ENCODE data around the gene ALDH3B1. TPM values are rescaled to one million over a fixed set of nuclear protein-coding genes. Genes with fewer than 3 reads are reported as not detected.

The ALDH3B1 gene
- total and polyA plus RNA-seq, 5 donors from 2014 or later, result not detected

DNA sequence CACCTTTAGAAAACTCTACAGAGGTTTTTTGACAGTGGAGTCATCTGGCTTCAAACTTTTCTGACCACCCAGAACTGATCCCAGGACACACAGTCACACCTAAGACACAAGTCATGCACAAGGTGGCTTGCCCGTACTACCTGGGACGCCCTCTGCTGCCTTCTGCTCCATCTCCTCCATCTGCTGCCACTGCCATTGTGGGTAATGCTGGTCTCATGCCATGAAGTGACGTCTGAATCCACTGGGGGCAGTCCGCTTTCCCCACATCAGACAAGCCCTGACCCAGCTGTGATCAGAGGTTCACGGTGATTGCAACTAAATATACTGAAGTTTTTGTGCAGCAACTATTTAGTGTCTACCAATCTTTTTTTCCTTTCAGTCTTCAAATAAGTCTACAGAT, 14.9 kb downstream of the ALDH3B1 start:
- peaks cover 0 to 8% (median 0%) of the 10 kb centered on the region in 7 donors for H3K9me3 Mint-ChIP-seq
- ATAC-seq (ENCODE audit: low read depth in 2 of 2), result no peak

DNA sequence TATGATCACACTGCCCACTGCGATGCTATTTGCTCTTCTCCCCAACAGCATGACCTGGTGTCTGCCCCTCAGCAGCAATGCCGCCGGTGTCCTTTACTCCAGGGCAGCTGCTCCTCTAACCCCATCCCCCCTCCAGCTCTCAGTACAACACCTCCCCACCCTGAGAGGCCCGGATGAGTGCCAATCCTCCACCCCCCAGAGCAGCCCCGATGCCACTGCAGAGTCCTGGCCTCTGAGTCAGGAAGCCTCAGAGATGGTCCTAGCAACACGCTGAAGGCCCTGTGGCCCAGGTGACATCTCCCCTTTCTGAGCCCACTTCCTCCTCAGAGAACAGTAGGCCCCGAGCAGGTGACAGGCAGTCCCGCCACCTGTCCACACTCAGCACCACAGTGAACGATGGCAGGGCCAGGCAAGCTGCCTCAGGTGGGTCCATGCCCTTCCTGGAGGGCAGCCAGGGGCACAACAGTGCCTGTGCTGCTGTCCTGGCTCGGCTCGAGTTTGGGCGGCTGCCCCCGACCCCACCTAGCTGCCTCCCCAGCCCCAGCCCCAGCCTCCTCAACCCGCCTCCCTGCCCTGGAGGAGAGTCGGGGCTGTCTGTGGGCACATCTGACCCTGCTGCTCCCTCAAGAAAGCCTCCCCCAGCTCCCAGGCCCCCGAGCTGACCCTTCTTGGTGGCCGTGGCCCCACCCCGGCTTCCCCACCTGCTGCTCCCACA, 16.4 kb downstream of the ALDH3B1 start:
- peaks cover 15% of the 10 kb centered on the region for H3K4me1 ChIP-seq (ENCODE audit: control insufficient read depth, insufficient read depth, low read length, poor library complexity, severe bottlenecking)
- peak overlapping the region in 2 of 4 donors; percentile 10 to 12 for H3K4me3 Mint-ChIP-seq
- peaks cover 0 to 2% of the 10 kb centered on the region in 2 experiments for H3K9me3 ChIP-seq (ENCODE audit: control insufficient read depth in 2 of 2, low read length in 2 of 2)
- H3K36me3 Mint-ChIP-seq, result peaks cover 7% of the 10 kb centered on the region
- no peak overlapping the region for H3K27ac ChIP-seq (ENCODE audit: insufficient read depth, low read length, poor library complexity, severe bottlenecking)
- no peak for DNase-seq
- H3K4me3 ChIP-seq (ENCODE audit: low read depth, low read length), result no peak overlapping the region
- peaks cover 6% of the 10 kb centered on the region for H3K27me3 Mint-ChIP-seq
- H3K4me1 Mint-ChIP-seq, result peaks cover 0 to 22% (median 8%) of the 10 kb centered on the region in 4 donors
- no peak overlapping the region for H3K27ac Mint-ChIP-seq
- no peak for ATAC-seq (ENCODE audit: low read depth in 2 of 2)
- H3K27me3 ChIP-seq (ENCODE audit: control insufficient read depth, insufficient read depth, low read length), result no peaks in the 10 kb centered on the region
- no peaks in the 10 kb centered on the region for H3K36me3 ChIP-seq (ENCODE audit: control insufficient read depth, insufficient read depth, low read length)
- H3K9me3 Mint-ChIP-seq, result peaks cover 0 to 8% (median 0%) of the 10 kb centered on the region in 7 donors

More for the DNA sequence above, 14.9 kb downstream of the ALDH3B1 start:
- H3K9me3 ChIP-seq (ENCODE audit: control insufficient read depth in 2 of 2, low read length in 2 of 2), result peaks cover 0 to 2% of the 10 kb centered on the region in 2 experiments
- peak in 1 of 3 donors; percentile 43 for DNase-seq
- peaks cover 6% of the 10 kb centered on the region for H3K36me3 Mint-ChIP-seq
- H3K27ac ChIP-seq (ENCODE audit: insufficient read depth, low read length, poor library complexity, severe bottlenecking), result no peak overlapping the region
- no peak overlapping the region for H3K4me3 Mint-ChIP-seq
- no peak overlapping the region for H3K4me3 ChIP-seq (ENCODE audit: low read depth, low read length)
- no peaks in the 10 kb centered on the region for H3K36me3 ChIP-seq (ENCODE audit: control insufficient read depth, insufficient read depth, low read length)
- peaks cover 0 to 7% (median 2%) of the 10 kb centered on the region in 4 donors for H3K4me1 Mint-ChIP-seq
- no peak overlapping the region for H3K27ac Mint-ChIP-seq
- peaks cover under 1% of the 10 kb centered on the region for H3K27me3 Mint-ChIP-seq
- no peaks in the 10 kb centered on the region for H3K27me3 ChIP-seq (ENCODE audit: control insufficient read depth, insufficient read depth, low read length)
- H3K4me1 ChIP-seq (ENCODE audit: control insufficient read depth, insufficient read depth, low read length, poor library complexity, severe bottlenecking), result peaks cover 5% of the 10 kb centered on the region

DNA sequence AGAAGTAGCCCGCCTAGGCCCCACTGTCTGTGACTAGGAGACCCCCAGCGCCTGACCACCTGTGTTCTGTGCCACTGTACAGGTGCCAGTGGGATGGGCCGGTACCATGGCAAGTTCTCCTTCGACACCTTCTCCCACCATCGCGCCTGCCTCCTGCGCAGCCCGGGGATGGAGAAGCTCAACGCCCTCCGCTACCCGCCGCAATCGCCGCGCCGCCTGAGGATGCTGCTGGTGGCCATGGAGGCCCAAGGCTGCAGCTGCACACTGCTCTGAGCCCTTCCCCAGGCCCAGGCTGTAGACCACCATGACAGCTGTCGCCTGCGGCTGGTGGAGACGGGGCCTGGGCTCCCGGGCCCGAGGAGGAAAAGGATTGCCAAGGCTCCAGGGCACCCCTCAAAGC, 17.5 kb downstream of the ALDH3B1 start:
- H3K9me3 Mint-ChIP-seq, result peaks cover 0 to 8% (median 0%) of the 10 kb centered on the region in 7 donors
- H3K4me3 Mint-ChIP-seq, result peak overlapping the region in 1 of 4 donors; percentile 75
- Histone ChIP-seq H3K4me1 (ENCODE audit: control insufficient read depth, insufficient read depth, low read length, poor library complexity, severe bottlenecking) (peaks cover 23% of the 10 kb centered on the region), H3K27me3 (ENCODE audit: control insufficient read depth, insufficient read depth, low read length) (no peaks in the 10 kb centered on the region), H3K36me3 (ENCODE audit: control insufficient read depth, insufficient read depth, low read length) (no peaks in the 10 kb centered on the region), H3K9me3 (ENCODE audit: control insufficient read depth in 2 of 2, low read length in 2 of 2) (peaks cover 0 to 2% of the 10 kb centered on the region in 2 experiments), H3K4me3 (ENCODE audit: low read depth, low read length) (no peak overlapping the region), H3K27ac (ENCODE audit: insufficient read depth, low read length, poor library complexity, severe bottlenecking) (no peak overlapping the region)
- H3K4me1 Mint-ChIP-seq, result peaks cover 0 to 26% (median 10%) of the 10 kb centered on the region in 4 donors
- ATAC-seq (ENCODE audit: low read depth in 2 of 2), result no peak
- no peak for DNase-seq
- H3K36me3 Mint-ChIP-seq, result peaks cover 10% of the 10 kb centered on the region
- peaks cover 6% of the 10 kb centered on the region for H3K27me3 Mint-ChIP-seq
- no peak overlapping the region for H3K27ac Mint-ChIP-seq

DNA sequence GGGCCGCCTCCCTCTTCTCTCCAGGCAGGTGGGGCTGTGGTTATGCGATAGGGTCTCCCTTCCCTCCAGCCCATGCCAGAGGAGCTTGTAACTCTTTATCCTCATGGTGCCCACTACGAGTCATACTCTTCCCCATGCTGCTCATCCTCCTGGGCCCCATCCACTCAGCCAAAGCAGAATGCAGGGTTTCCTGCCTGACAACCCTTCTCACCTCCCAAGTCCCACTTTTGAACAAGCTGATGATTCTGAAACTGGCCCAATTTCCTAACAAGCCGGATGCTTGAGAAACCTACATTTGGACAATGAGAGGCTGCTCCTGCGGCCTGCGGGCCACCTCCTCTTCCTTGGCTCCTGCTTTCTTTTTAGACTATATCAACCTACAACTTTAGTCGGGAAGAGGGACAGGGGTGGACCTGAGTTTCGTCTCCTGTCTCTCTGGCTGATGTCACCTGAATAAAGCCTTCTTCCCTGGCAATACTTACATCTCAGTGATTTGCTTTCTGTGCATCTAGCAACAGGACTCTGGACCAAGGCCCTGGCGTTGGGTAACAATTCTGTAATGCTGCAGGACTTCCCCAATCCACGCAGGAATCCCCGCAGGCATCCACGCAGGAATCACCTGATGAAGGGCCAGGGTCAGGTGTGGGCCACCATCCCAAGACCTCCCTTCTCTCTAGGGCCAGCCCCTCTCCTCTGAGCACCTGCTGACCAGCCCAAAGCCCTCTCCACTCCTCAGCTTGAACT, 18.8 kb downstream of the ALDH3B1 start:
- H3K4me3 ChIP-seq (ENCODE audit: low read depth, low read length), result no peak overlapping the region
- DNase-seq (no peak), ATAC-seq (ENCODE audit: low read depth in 2 of 2) (no peak)
- H3K36me3 ChIP-seq (ENCODE audit: control insufficient read depth, insufficient read depth, low read length), result peaks cover 2% of the 10 kb centered on the region
- H3K4me1 ChIP-seq (ENCODE audit: control insufficient read depth, insufficient read depth, low read length, poor library complexity, severe bottlenecking), result peaks cover 23% of the 10 kb centered on the region
- Mint-ChIP-seq H3K4me1 (peaks cover 0 to 28% (median 10%) of the 10 kb centered on the region in 4 donors), H3K36me3 (peaks cover 8% of the 10 kb centered on the region), H3K9me3 (peaks cover 0 to 7% (median 0%) of the 10 kb centered on the region in 7 donors), H3K27me3 (peaks cover 6% of the 10 kb centered on the region), H3K4me3 (peak overlapping the region; percentile 63 to 99 (median 83)), H3K27ac (no peak overlapping the region)
- H3K9me3 ChIP-seq (ENCODE audit: control insufficient read depth in 2 of 2, low read length in 2 of 2), result peaks cover 0 to 2% of the 10 kb centered on the region in 2 experiments
- H3K27me3 ChIP-seq (ENCODE audit: control insufficient read depth, insufficient read depth, low read length), result no peaks in the 10 kb centered on the region
- no peak overlapping the region for H3K27ac ChIP-seq (ENCODE audit: insufficient read depth, low read length, poor library complexity, severe bottlenecking)

DNA sequence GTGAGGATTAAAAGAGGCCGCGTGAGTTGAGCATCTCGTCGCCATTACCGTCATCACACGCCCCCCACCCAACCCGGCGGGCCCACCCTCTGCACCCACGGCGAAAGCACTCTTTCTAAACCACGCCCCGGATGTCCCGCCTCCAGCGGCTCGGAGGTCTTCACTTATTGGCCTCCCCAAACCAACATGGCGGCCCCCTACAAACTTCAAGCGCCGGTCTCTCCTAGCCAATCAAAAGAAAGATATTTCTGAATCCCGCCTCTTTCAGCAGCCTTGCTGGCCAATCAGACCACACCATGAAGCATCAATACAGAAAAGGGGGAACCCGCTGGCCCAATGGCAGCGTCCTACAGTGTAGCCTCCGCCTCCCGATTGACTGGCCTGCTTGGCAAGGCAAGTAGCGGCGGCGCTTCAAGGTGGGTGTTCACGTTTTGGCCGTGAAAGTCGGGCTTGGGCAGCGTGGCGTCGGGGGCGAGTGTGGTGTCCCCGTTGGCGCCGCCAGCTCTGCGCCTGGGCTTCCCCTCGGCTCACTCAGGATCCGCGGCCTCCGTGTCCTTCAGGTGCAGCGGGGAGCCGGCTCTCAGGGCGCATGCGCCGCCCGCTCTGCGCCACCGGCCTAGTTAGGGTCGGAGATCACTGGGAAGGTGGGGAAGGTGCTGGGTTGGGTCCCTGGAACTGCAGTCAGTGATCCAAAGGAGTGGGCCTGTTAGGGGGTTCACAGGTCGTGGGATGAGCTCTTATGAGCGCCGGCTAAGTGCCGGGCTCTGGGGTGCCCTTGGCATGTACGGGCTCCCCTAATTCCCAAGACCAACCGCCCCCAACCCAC, 20.4 kb downstream of the ALDH3B1 start, which contains the start of gene NDUFS8:
Gene NDUFS8 (plus strand): TSS at position 364 of the 826 bp plus-strand sequence. CDS start 1,471 bp downstream, outside the sequence.
- Mint-ChIP-seq H3K4me3 (peak within 1 kb of the TSS; percentile 95 to 99 (median 96)), H3K36me3 (peaks cover 4% of the 10 kb centered on the region), H3K9me3 (peaks cover 0 to 2% (median 0%) of the 10 kb centered on the region in 7 donors), H3K27me3 (peaks cover 6% of the 10 kb centered on the region), H3K27ac (peak within 1 kb of the TSS; percentile 90 to 98 (median 95)), H3K4me1 (peaks cover 0 to 31% (median 10%) of the 10 kb centered on the region in 4 donors)
- peaks cover 5% of the 10 kb centered on the region for H3K36me3 ChIP-seq (ENCODE audit: control insufficient read depth, insufficient read depth, low read length)
- peak; percentile 96 to 99 (median 99) for DNase-seq
- H3K4me3 ChIP-seq (ENCODE audit: low read depth, low read length), result peak within 1 kb of the TSS; percentile 80
- no peaks in the 10 kb centered on the region for H3K27me3 ChIP-seq (ENCODE audit: control insufficient read depth, insufficient read depth, low read length)
- peaks cover 23% of the 10 kb centered on the region for H3K4me1 ChIP-seq (ENCODE audit: control insufficient read depth, insufficient read depth, low read length, poor library complexity, severe bottlenecking)
- no peaks in the 10 kb centered on the region for H3K9me3 ChIP-seq (ENCODE audit: control insufficient read depth in 2 of 2, low read length in 2 of 2)
- ATAC-seq (ENCODE audit: low read depth in 2 of 2), result peak; percentile 96 to 99
- peak within 1 kb of the TSS; percentile 80 for H3K27ac ChIP-seq (ENCODE audit: insufficient read depth, low read length, poor library complexity, severe bottlenecking)

DNA sequence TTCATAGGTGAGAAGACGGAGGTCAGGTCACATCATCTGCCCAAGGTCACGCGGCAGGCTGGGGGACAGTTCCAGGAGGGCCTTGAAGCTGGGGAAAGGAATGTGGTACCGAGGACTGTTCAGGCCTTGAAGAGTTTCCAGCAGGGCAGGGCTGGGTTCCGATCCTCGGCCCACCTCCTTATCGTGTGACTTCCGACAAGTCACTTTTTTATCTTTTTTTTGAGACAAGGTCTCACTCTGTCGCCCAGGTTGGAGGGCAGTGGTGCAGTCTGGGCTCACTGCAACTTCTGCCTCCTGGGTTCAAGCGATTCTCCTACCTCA, 21.0 kb downstream of the ALDH3B1 start:
- peak overlapping the region; percentile 90 to 98 (median 95) for H3K27ac Mint-ChIP-seq
- H3K36me3 Mint-ChIP-seq, result peaks cover 4% of the 10 kb centered on the region
- H3K27me3 ChIP-seq (ENCODE audit: control insufficient read depth, insufficient read depth, low read length), result no peaks in the 10 kb centered on the region
- peaks cover 6% of the 10 kb centered on the region for H3K27me3 Mint-ChIP-seq
- peaks cover 0 to 2% (median 0%) of the 10 kb centered on the region in 7 donors for H3K9me3 Mint-ChIP-seq
- DNase-seq (peak in 1 of 3 donors; percentile 59), ATAC-seq (ENCODE audit: low read depth in 2 of 2) (no peak)
- peak overlapping the region; percentile 80 for H3K27ac ChIP-seq (ENCODE audit: insufficient read depth, low read length, poor library complexity, severe bottlenecking)
- peaks cover 5% of the 10 kb centered on the region for H3K36me3 ChIP-seq (ENCODE audit: control insufficient read depth, insufficient read depth, low read length)
- no peaks in the 10 kb centered on the region for H3K9me3 ChIP-seq (ENCODE audit: control insufficient read depth in 2 of 2, low read length in 2 of 2)
- peak overlapping the region; percentile 80 for H3K4me3 ChIP-seq (ENCODE audit: low read depth, low read length)
- H3K4me1 ChIP-seq (ENCODE audit: control insufficient read depth, insufficient read depth, low read length, poor library complexity, severe bottlenecking), result peaks cover 23% of the 10 kb centered on the region
- peaks cover 0 to 31% (median 10%) of the 10 kb centered on the region in 4 donors for H3K4me1 Mint-ChIP-seq
- peak overlapping the region; percentile 95 to 99 (median 96) for H3K4me3 Mint-ChIP-seq

DNA sequence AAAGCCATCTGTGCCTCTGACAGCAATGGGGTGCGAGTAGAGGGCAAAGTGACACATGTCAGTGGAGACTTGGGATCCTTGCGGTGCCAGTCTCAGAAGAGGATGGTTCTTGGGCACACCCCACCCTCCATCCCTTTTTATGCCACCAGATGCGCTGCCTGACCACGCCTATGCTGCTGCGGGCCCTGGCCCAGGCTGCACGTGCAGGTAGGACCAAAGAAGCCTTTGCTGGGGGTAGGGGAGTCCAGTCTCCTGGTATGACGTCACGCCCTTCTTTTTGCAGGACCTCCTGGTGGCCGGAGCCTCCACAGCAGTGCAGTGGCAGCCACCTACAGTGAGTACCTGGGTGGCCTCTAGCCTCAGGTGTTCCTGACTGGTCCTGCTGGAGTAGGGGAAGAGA, 21.9 kb downstream of the ALDH3B1 start:
- no peaks in the 10 kb centered on the region for H3K27me3 ChIP-seq (ENCODE audit: control insufficient read depth, insufficient read depth, low read length)
- Mint-ChIP-seq H3K27me3 (peaks cover 6% of the 10 kb centered on the region), H3K4me3 (peak overlapping the region; percentile 95 to 99 (median 96)), H3K36me3 (peaks cover 4% of the 10 kb centered on the region), H3K9me3 (peaks cover 0 to 2% (median 0%) of the 10 kb centered on the region in 7 donors), H3K27ac (peak overlapping the region; percentile 90 to 98 (median 95)), H3K4me1 (peaks cover 0 to 36% (median 12%) of the 10 kb centered on the region in 4 donors)
- H3K4me1 ChIP-seq (ENCODE audit: control insufficient read depth, insufficient read depth, low read length, poor library complexity, severe bottlenecking), result peaks cover 32% of the 10 kb centered on the region
- DNase-seq (no peak), ATAC-seq (ENCODE audit: low read depth in 2 of 2) (no peak)
- H3K4me3 ChIP-seq (ENCODE audit: low read depth, low read length), result no peak overlapping the region
- no peak overlapping the region for H3K27ac ChIP-seq (ENCODE audit: insufficient read depth, low read length, poor library complexity, severe bottlenecking)
- peaks cover 5% of the 10 kb centered on the region for H3K36me3 ChIP-seq (ENCODE audit: control insufficient read depth, insufficient read depth, low read length)
- H3K9me3 ChIP-seq (ENCODE audit: control insufficient read depth in 2 of 2, low read length in 2 of 2), result no peaks in the 10 kb centered on the region
